Kasumi-1 (cell line): ENCODE results near the gene RAVER1.
A peak's percentile ranks its signal among the peaks of the same experiment; 100 is the strongest.
"Not testable (repeated sequence)": the region's sequence is repeated elsewhere in the genome, so short reads cannot be mapped to it uniquely, and the experiment has no call there.

Experiments used
- DNase-seq, 2 experiments: peaks; one replicate each; lab custom pipeline; 2025; lab: John Stamatoyannopoulos, UW

The RAVER1 gene

GRCh38 chr19:10344780-10345179 lies 11.5 kb upstream of the RAVER1 start:
- DNase-seq = no peak

GRCh38 chr19:10343495-10343894 lies 10.2 kb upstream of the RAVER1 start:
- no peak for DNase-seq

- DNase-seq = no peak
Observed at GRCh38 chr19:10339977-10340376, 6.6 kb upstream of the RAVER1 start.

GRCh38 chr19:10339380-10339960 lies 6.1 kb upstream of the RAVER1 start, which contains the start of gene ICAM3:
Gene ICAM3 (minus strand): TSS chr19:10339624. CDS start chr19:10339614, 10 bp downstream.
- DNase-seq = peak; percentile 44 to 68

GRCh38 chr19:10338940-10339339 lies 5.6 kb upstream of the RAVER1 start:
- DNase-seq = no peak

GRCh38 chr19:10336725-10337124 lies 3.4 kb upstream of the RAVER1 start:
- not testable (repeated sequence) for DNase-seq

- DNase-seq = no peak
Observed at GRCh38 chr19:10335352-10335985, 2.1 kb upstream of the RAVER1 start.

GRCh38 chr19:10334588-10335351 lies 1.4 kb upstream of the RAVER1 start:
- peak in 1 of 2 experiments; percentile 11 for DNase-seq

- no peak for DNase-seq
Observed at GRCh38 chr19:10333758-10334587, 644 bp upstream of the RAVER1 start.

- DNase-seq = peak in 1 of 2 experiments; percentile 73
Observed at GRCh38 chr19:10332158-10332964, 968 bp downstream of the RAVER1 start.

GRCh38 chr19:10329555-10329954 lies 3.8 kb downstream of the RAVER1 start:
- no peak for DNase-seq

- no peak for DNase-seq
Observed at GRCh38 chr19:10328558-10329429, 4.5 kb downstream of the RAVER1 start.

GRCh38 chr19:10327793-10328192 lies 5.5 kb downstream of the RAVER1 start:
- no peak for DNase-seq

GRCh38 chr19:10325732-10326131 lies 7.6 kb downstream of the RAVER1 start:
- no peak for DNase-seq

GRCh38 chr19:10321874-10322835 lies 11.2 kb downstream of the RAVER1 start:
- DNase-seq = no peak

GRCh38 chr19:10321417-10321797 lies 11.9 kb downstream of the RAVER1 start:
- no peak for DNase-seq

- DNase-seq = no peak
Observed at GRCh38 chr19:10320602-10321416, 12.5 kb downstream of the RAVER1 start.
